ENCODE results near the gene LMBR1.
"Not testable (repeated sequence)": the region's sequence is repeated elsewhere in the genome, so short reads cannot be mapped to it uniquely, and the experiment has no call there.

The LMBR1 gene

DNA sequence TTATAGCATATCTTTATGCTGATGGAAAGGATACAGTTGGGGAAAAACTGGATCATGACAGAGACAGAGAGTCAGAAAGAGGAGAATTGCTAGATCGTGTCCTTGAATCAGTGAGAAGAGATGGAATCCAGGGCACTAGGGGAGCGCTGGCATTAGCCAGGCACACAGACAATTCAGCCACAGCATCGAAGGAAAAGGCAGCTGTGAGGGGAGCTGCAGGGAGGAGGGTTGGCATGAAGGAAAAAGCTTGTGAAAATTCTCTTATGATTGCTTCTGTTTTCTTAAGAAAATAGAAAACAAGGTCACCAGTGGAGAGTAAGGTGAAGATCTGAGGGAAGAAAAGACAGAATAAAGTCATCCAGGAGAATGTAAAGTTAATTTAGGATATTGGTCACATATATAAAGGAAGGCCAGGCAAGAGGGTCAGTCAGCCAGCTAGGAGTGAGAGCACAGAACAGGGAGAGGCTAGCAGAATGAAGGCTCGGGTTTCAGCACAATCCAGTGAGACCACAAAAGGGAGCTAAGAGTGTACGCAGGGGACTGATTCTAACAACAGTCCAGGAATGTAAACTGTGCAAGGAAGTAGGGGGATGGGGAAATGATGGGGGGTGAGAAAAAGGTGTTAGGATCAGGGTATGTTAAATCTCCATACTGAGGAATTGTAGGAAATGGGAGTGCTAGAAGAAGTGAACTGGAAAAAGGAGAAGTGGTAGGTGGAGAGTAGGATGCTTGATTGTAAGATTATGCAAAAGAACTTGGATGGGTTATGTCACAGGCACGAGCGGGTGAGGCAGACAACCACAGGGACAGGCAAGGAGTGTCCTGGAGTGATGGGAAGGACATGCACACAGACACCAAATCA lies 140.4 kb downstream of the LMBR1 start:
- peak; percentile 17 for DNase-seq

DNA sequence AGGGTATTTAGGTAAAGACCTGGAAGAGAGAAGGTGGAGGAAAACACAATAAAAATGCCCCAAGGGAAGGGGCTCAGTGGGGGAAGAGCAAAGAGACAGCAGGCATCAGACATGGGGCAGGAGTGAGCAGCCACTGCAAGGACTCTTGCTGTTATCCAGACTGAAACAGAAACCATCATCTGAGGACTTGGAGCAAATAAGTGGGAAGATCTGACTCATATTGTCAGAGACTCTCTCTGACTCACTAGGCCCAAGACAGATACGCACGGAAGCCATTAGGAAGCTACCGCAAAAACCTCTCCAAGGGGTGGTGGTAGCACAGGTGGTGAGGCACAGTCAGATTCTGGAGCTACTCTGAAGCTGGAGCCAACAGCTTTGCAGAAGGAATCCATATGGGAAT lies 141.7 kb downstream of the LMBR1 start:
- DNase-seq, result peak; percentile 76

DNA sequence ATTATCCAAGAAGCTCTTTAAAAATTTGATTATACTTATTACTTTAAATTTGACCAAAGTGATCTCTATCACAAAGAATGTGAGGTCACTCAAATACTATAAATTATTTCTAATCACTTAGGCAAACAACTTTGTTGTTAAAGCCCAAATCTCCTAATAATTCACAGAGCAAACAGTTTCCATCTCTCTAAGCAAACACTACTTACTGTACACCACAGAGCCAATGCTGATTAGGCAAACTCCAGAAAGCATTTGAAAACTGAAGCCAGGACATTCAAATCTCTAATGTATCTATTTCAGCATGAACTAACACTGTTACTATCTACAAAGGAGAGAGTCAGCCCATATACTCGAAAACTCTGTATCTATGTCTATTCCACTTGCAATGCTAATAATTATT lies 145.3 kb downstream of the LMBR1 start:
- DNase-seq, result no peak

DNA sequence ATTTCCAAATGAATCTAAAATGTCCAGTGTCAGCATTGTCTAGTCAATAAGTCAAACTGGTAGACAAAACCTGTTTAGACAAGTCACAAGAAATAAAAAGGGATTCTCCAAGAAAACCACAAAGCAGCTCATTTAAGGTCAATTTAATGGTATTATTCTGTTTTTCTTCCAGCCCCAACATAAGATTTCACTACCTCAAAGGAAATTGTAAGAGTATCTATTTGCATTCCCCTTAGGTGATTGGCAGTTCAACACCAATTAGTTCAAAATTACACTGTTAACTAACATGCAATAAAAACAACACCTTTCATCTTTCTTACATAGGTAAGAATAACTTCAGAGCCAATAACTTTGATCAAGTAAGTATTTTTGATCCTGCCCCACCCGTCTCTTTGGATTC lies 146.1 kb downstream of the LMBR1 start:
- DNase-seq, result no peak

DNA sequence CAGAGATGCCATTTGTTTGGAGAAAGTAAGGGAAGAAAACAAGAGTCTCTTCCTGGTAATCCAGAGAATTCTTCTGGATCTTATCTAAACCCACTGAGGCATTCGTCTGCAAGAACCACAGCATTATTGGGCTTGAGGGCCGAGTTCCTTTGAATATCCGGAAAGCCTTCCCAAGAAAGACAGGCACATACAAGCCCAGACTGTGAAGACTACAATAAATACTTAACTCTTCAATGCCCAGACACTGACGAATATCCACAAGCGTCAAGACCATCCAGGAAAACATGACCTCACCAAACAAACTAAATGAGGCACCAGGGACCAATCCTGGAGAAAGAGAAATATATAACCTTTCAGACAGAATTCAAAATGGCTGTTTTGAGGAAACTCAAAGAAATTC lies 153.4 kb downstream of the LMBR1 start:
- DNase-seq, result no peak

DNA sequence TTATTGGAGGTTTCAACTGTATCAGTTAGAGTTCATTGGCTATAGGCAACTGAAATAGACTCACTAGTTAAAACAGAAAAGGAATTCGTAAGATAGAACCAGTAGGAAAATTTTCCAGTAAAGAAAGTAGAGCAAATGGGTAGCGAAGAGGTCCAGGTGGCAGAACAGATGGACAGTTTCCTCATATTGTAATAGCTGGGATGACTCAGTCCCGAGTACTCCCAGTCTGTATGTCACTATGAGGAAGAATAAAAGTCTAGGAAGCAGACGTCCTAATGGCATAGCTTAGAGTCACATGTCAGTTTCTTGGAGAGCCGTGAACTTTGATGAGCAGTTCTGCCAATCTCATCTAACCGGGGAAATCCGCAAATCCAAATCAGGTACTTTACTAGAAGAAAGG lies 157.1 kb downstream of the LMBR1 start:
- peak; percentile 47 for DNase-seq

DNA sequence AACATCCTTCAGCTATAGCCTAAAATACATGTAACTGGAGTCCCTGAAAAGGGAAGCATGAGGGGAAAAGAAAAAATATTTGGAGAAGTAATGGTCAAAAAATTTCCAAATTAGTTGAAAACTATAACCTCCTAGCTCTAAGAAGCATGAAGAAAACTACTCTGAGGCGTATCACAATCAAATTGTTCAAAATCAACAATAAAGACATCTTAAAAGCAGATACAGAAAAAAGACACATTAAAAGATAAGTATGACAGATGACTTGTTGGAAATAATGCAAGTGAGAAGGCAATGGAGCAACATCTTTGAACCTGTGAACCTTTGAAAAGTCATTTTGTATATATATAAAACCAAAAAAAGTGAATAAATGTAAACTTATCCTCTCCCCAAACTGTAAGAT lies 159.3 kb downstream of the LMBR1 start:
- no peak for DNase-seq

DNA sequence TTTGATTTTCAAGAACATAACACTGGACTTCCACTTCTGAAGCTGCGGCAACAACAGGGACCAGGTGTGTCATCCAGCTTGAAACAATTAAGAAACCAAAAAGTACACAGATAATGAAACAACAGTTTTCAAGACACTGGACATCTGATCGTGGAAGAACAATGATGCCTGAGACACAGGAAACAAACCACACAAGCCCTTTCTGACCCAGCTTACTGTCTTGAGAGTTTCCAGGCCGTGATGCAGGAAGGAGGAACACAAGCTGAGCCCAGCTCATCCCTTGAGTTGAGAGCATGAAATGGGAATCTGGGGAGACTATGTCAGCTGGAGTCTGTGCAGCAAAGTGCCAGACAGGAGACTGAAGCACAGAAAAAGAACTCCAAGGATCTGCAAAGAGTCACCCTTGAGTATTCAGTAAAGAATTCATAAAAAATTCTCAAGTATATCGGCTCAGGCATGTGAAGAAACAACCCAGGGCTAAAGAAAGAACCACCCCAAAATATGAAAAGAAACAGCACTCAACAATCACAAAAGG lies 160.8 kb downstream of the LMBR1 start:
- no peak for DNase-seq

DNA sequence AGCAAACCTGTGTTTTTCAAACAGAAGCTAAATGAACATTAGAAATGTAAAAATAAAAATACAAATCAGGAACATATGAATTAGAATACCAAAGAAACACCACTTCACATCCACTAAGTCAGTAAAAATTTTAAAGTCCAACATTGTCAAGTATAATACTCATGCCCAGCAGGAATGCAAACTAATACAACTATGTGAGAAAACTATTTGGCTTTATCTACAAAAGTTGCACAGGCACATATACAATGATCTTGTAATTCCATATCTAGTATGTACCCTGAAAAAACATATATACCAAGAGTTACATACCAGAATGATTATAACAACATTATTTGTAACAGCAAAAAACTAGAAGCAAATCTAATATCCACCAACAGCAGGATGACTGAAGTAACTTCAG lies 161.3 kb downstream of the LMBR1 start:
- DNase-seq, result no peak

DNA sequence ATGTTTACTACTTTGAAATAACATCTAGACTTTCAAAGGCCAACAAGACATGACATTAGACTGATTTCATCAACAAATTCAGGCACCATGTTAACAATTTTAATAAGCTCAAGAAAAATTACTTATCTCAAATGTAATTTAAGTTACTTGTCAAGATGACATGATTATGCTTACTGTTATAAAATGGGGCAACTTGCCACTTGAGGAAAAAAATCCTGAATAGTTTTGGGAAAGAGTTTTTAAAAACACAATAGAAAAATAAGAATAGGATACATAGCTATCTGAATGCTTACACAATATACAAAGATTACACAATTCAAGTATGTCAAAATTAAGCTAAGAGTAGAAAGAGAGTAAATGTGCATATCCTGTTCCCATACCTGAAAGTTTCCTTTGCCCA lies 167.0 kb downstream of the LMBR1 start:
- no peak for DNase-seq

DNA sequence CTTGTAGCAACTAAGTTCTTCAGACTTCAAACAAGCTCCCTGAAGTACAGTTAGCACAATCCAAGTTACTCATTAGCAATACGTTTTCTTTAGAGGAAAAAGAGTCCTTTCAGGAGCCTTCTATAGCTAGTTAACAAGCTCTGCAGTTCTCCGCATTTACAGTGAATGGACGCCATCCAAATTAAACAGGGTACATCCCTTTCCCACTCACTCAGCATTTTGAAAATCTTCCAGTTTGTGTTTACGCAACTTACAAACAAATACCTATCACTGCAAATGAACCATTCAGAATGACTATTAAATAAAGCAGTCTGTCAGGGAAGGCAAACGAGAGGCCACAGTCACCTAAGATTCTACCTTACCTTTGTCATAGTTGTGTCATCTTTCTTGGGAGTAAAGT lies 167.9 kb downstream of the LMBR1 start:
- DNase-seq, result no peak

DNA sequence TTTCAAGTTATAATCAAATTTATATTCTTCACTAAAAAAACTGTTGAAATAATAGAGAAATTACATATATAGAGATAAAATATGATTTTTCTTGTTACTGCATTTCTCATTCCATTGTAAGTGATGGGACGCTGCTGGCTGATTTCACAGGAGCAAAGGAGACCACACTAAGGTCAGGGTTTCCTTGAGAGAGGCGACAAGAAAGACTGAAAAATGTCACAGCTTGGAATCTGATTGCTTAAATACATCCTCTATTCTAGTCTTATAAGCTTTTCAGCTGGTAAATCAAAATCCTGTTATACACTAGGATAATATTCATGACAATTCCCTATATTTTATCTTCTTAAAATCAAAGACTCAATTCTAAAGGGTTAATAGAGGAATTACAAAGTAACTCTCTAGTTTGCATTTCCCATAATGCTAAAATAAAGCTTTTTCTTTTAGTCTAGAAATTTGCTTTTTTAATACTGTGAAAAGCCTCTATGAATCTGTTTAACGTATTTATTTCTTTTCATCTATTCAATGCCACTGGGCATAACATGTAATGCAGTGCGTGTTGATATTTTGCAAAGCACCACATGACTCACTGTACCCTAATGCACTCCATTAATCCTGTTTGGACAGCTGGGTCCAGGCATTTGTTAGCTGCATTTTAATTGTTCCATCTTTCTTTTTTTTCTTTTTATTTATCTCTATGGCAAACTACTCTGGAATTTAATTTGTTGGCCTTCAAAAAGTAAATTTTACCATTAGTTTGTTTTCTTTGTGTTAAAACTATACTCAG lies 170.7 kb downstream of the LMBR1 start:
- DNase-seq, result peak; percentile 52

DNA sequence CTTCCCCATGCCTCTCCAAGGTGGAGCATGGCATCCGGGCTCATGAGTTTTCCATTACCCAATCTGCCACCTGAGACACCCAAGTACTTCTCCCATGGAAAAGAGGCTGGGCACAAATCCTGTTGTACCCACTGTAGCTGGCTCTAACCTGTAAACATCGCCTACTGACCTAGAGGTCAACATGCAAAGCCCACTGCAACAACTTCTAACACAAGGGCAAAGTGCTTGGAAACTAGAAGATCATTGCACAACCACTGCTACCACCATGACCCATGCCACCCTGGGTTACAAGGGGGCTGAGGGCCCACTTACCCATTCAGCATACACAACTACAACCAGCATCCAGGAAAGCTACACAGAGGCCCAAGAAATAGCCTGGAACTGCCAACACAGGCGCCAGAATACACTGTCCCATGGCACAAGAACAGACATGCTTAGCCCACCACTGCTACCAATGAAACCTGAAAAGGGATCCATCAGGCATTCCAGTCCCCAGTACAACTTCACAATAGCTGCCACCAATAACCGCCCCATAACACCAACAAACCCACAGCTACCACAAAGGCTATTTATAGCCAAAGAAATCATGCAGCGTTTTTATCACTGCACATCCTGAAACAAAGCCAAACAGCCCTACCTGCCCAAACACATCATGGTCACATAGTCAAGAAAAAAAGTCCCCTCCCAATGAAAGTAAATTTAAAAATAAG lies 189.1 kb downstream of the LMBR1 start:
- DNase-seq, result no peak

DNA sequence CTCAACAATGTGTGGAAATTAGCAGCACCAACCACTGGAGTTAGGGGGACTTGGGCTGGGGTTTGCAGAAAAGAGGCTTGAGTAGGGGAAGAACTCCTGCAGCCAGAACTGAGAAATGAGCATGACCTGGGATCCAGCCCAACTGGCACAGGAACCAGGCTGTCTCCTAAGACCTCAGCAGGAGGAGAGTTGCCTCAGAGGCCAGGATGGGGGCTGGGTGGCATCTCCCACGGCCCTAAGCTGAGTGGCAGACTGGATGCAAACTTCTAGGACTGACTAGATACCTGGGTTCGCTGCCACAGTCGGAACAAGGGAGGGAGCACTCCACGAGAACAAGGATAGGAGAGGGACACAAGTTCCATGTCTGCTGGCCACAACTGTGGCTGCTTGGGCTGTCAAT lies 189.8 kb downstream of the LMBR1 start:
- no peak for DNase-seq

DNA sequence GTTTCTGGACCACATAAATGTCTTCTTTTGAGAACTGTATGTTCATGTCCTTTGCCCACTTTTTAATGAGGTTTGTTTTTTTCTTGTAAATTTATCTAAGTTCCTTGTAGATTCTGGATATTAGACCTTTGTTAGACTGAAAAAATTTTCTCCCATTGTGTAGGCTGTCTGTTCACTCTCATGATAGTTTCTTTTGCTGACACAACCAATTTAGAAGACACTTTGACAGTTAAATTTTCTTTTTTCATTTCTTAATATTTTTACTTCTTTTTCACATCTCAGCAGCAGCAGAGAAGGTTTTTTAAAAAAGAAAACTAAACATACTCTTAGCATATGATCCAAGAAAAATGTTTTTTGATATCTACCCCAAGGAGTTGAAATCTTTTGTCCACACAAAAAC lies 190.6 kb downstream of the LMBR1 start:
- no peak for DNase-seq

DNA sequence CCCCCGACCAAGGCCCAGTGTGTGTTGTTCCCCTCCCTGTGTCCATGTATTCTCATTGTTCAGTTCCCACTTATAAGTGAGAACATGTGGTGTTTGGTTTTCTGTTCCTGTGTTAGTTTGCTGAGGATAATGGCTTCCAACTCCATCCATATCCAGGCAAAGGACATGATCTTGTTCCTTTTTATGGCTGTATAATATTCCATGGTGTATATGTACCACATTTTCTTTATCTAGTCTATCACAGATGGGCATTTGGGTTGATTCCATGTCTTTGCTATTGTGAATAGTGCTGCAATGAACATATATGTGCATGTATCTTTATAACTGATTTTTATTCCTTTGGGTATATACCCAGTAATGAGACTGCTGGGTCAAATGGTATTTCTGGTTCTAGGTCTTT lies 191.2 kb downstream of the LMBR1 start:
- not testable (repeated sequence) for DNase-seq

DNA sequence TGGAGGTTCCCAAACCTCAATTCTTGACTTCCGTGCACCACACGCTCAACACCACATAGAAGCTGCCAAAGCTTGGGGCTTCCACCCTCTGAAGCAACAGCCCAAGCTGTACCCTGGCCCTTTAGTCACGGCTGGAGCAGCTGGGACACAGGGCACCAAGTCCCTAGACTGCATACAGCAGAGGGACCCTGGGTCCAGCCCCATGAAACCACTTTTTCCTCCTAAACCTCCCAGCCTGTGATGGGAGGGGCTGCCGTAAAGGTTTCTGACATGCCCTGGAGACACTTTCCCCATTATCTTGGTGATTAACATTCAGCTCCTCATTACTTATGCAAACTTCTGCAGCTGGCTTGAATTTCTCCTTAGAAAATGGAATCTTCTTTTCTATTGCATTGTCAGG lies 194.5 kb downstream of the LMBR1 start:
- not testable (repeated sequence) for DNase-seq

DNA sequence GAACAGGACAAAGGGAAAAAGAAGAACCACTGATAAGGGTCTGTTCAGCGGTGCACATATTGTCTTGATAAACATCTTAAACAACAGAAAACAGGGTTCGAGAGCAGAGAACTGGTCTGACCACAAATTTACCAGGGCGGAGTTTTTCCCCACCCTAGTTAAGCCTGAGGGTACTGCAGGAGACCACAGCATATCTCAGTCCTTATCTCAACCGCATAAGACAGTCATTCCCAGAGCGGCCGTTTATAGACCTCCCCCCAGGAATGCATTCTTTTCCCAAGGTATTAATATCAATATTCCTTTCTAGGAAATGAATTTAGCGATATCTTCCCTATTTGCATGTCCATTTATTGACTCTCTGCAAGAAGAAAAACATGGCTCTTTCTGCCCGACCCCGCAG lies 195.7 kb downstream of the LMBR1 start:
- DNase-seq, result not testable (repeated sequence)

DNA sequence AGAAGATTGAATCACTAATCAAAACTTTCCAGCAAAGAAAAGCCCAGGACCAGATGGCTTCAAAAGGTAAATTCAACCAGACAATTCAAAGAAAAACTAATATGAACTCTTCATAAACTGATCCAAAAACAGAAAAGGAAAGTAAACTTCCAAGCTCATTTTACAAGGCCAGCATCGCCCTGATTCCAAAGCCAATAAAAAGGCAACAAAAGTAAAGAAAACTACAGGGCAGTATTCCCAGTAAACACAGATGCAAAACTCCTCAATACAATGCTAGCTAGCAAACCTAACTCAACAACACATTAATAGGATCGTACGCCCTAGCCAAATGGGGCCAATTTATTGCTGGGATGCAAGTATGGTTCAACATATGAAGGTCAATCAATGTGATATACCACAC lies 199.4 kb downstream of the LMBR1 start:
- no peak for DNase-seq

DNA sequence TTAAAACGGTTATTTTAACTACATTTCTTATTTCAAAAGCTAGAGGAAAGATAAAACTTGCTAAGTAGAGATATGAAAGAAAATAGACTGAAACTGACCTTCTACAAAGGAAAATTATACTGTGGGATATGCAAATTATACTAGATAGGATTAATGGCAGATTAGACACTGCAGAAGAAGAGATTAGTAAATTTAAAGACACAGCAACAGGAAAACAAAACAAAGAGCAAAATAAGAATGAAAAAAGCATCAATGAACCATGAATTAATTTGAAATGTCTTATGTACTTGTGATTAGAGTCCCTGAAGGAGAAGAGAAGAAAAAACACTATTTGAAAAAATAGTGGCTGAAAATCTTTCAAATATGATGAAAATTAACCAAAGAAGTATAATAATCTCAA lies 200.1 kb downstream of the LMBR1 start:
- no peak for DNase-seq

DNA sequence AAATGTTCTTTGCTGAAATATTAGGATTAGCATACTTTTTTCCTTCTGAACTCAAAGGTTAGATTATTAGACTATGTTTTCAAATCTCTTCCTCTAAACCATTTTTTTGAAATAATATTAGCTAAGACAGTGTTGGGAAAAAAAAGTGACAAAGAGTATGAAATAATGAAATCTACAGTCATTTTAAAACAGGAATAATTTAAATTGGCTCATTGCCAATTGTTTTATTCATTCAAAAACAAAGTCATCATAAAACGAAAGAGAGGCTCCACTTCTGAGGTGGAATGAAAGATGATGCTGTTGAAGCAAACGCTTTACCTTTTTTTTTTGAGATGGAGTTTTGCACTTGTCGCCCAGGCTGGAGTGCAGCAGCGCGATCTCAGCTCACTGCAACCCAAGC lies 201.2 kb downstream of the LMBR1 start:
- DNase-seq, result no peak

DNA sequence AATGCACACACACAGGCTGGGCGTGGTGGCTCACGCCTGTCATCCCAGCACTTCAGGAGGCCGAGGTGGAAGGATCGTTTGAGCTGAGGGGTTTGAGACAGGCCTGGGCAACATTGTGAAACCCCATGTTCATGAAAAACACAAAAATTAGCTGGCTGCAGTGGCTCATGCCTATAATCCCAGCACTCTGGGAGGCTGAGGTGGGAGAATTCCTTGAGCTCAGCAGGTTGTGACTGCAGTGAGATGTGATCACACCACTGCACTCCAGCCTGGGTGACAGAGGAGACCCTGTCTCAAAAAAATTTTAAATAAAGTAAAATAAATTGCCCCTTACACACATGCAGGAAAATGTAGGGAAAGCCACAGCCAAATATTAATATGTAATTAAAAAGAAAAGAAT lies 208.3 kb downstream of the LMBR1 start:
- DNase-seq, result no peak

DNA sequence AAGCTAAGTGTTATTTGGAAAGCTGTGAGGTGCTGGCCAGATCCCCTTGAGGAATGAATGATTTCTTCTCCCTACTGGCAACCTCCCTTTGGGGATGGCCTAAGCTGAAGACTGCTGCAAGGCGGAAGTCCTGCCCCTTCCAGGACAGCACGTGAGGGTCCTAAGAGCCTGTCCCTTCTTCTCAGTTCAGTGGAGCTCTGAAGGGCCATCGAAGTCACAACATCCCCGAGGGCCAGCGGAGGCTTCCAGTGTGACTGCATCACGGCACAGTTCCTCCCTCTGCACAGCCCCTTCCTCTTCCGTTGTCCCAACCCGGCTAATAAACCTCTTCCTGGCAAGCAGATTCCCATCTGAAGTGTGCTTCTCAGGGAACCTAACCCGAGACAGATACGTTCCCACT lies 208.7 kb downstream of the LMBR1 start:
- no peak for DNase-seq

DNA sequence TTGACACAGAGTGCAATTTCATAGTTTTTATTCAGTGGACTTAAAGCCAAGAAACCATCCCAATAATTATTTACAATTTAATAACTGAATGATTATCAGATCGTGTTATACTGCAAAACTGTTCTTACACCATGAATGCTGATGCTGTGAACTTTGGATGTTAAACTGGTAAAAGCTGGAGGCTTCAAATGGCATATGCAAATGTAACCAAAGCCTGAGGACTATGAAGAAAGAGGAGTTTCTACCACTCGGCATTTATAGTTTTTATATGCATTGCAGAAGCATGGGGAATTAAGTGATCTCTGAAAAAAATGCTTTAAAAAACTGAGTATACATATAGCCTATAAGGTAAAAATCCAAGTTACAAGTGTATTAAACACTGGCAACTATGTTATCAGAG lies 210.1 kb downstream of the LMBR1 start:
- no peak for DNase-seq
